Measurements from ENCODE around the gene LIPI. TPM values are rescaled to one million over a fixed set of nuclear protein-coding genes. Genes with fewer than 3 reads are reported as not detected.

The LIPI gene
- polyA plus RNA-seq, 1 experiment, result not detected

- no peak overlapping the region for H3K4me3 ChIP-seq (ENCODE audit: low read depth, low read length)
- DNase-seq (ENCODE audit: low read depth, low spot score), result no peak
- no peak for TF ChIP-seq CTCF (IDR thresholded peaks at IDR 0.05; ENCODE audit: low read depth, low read length)
- no peak overlapping the region for H3K27ac ChIP-seq (ENCODE audit: low read depth, low read length)
- ChIA-PET POLR2A (no interaction called here), CTCF (no interaction called here)
- H3K27me3 ChIP-seq (ENCODE audit: control insufficient read depth, insufficient read depth, low read length), result no peaks in the 10 kb centered on the region
- H3K9me3 ChIP-seq (ENCODE audit: control insufficient read depth, insufficient read depth, low read length), result peaks cover 74% of the 10 kb centered on the region
Observed at GRCh38 chr21:14072761-14073535, 137.8 kb downstream of the LIPI start.

GRCh38 chr21:14071902-14072734 lies 138.6 kb downstream of the LIPI start:
- TF ChIP-seq CTCF (IDR thresholded peaks at IDR 0.05; ENCODE audit: low read depth, low read length), result no peak
- H3K27ac ChIP-seq (ENCODE audit: low read depth, low read length), result no peak overlapping the region
- no peaks in the 10 kb centered on the region for H3K27me3 ChIP-seq (ENCODE audit: control insufficient read depth, insufficient read depth, low read length)
- no peak for DNase-seq (ENCODE audit: low read depth, low spot score)
- H3K4me3 ChIP-seq (ENCODE audit: low read depth, low read length), result no peak overlapping the region
- ChIA-PET CTCF (no interaction called here), POLR2A (no interaction called here)
- H3K9me3 ChIP-seq (ENCODE audit: control insufficient read depth, insufficient read depth, low read length), result peaks cover 68% of the 10 kb centered on the region

- Histone ChIP-seq H3K27ac (ENCODE audit: low read depth, low read length) (no peak overlapping the region), H3K4me3 (ENCODE audit: low read depth, low read length) (no peak overlapping the region), H3K9me3 (ENCODE audit: control insufficient read depth, insufficient read depth, low read length) (peaks cover 62% of the 10 kb centered on the region), H3K27me3 (ENCODE audit: control insufficient read depth, insufficient read depth, low read length) (no peaks in the 10 kb centered on the region)
- ChIA-PET CTCF (no interaction called here), POLR2A (no interaction called here)
- no peak for TF ChIP-seq CTCF (IDR thresholded peaks at IDR 0.05; ENCODE audit: low read depth, low read length)
- no peak for DNase-seq (ENCODE audit: low read depth, low spot score)
Observed at GRCh38 chr21:14070968-14071367, 139.8 kb downstream of the LIPI start.

GRCh38 chr21:14070049-14070893 lies 140.5 kb downstream of the LIPI start:
- Histone ChIP-seq H3K4me3 (ENCODE audit: low read depth, low read length) (no peak overlapping the region), H3K9me3 (ENCODE audit: control insufficient read depth, insufficient read depth, low read length) (peaks cover 55% of the 10 kb centered on the region), H3K27ac (ENCODE audit: low read depth, low read length) (no peak overlapping the region), H3K27me3 (ENCODE audit: control insufficient read depth, insufficient read depth, low read length) (no peaks in the 10 kb centered on the region)
- TF ChIP-seq CTCF (IDR thresholded peaks at IDR 0.05; ENCODE audit: low read depth, low read length), result no peak
- ChIA-PET CTCF (no interaction called here), POLR2A (no interaction called here)
- DNase-seq (ENCODE audit: low read depth, low spot score), result no peak

All from AG04450 (cell line).